Astrocyte (in vitro differentiated cells and primary cell): ENCODE results near the gene CRYAA.
"Not testable (repeated sequence)": the region's sequence is repeated elsewhere in the genome, so short reads cannot be mapped to it uniquely, and the experiment has no call there.

Experiments
- EZH2 ChIP-seq: IDR thresholded peaks from 2 replicates; pipeline ENCODE4 v1.6.1; 2012; ENCODE audit warnings: mild to moderate bottlenecking, low read length, inconsistent platforms; ENCODE audit not compliant: insufficient read depth
- TF ChIP-seq, protein P1 (sequence below): IDR thresholded peaks from 2 replicates; pipeline ENCODE4 v1.5.1; 2011; ENCODE audit warnings: low read depth, mild to moderate bottlenecking, inconsistent platforms, low read length, moderate library complexity; ENCODE audit not compliant: insufficient read depth

DNA sequence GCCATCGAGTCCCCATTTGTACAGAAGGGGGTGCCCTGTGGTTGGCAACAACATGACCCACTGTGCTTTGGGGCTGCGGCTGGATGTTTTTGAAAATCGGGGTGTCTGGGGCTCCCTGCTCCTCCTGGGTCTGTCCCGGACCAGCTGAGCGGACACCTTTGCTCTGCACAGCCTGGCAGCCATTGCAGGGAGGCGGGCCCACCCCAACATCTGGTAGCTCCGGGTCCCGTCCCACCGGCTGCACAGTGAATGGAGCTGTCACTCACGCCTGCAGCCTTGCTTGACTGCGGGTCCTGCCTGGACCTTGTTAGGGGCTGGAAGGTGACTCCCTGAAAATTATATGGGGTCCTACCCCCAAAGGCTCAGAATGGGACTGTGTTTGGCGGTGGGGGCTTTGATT lies 5.1 kb downstream of the CRYAA start:
- TF ChIP-seq, protein P1, sequence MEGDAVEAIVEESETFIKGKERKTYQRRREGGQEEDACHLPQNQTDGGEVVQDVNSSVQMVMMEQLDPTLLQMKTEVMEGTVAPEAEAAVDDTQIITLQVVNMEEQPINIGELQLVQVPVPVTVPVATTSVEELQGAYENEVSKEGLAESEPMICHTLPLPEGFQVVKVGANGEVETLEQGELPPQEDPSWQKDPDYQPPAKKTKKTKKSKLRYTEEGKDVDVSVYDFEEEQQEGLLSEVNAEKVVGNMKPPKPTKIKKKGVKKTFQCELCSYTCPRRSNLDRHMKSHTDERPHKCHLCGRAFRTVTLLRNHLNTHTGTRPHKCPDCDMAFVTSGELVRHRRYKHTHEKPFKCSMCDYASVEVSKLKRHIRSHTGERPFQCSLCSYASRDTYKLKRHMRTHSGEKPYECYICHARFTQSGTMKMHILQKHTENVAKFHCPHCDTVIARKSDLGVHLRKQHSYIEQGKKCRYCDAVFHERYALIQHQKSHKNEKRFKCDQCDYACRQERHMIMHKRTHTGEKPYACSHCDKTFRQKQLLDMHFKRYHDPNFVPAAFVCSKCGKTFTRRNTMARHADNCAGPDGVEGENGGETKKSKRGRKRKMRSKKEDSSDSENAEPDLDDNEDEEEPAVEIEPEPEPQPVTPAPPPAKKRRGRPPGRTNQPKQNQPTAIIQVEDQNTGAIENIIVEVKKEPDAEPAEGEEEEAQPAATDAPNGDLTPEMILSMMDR, result not testable (repeated sequence)
- not testable (repeated sequence) for TF ChIP-seq EZH2
